ENCODE results near the gene KRT40. TPM values are rescaled to one million over a fixed set of nuclear protein-coding genes. Genes with fewer than 3 reads are reported as not detected.

Gene KRT40
- total and polyA plus RNA-seq, 2 of the 4 experiments (the other 2 are of a cell fraction), result not detected

DNA sequence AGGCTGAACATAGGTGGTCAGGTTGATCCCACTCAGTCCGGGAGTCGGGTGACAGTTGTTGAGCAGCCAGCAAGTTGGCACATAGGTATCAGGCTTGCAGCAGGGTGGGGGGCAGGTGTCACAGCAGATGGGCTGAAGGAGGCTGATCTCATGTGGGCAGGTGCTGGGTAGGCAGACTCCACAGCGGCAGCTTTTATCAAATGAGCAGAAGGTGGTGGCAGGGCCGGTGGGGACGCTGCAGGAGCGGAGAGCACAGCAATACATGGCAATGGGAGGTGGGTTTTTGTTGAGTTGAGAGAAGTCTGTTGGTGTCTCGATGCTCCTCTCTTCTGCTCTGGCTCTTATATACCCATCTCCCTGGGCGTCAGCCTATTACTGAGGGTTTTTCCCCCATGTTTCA lies 24.7 kb upstream of the KRT40 start, which contains the start of gene KRTAP3-1:
TSS of gene KRTAP3-1 (minus strand) at position 318 of the 400 bp plus-strand sequence. CDS start at position 264, 54 bp downstream.
- Histone ChIP-seq H3K4me2 (ENCODE audit: low read depth, low read length) (no peak within 1 kb of the TSS), H4K8ac (ENCODE audit: low read depth in 2 of 2, low read length in 2 of 2) (no peak within 1 kb of the TSS), H3K14ac (replicated peaks; ENCODE audit: low read depth, low read length) (no peak within 1 kb of the TSS), H3K36me3 (ENCODE audit: control insufficient read depth, insufficient read depth, low read length) (no peaks in the 10 kb centered on the region), H3K79me1 (ENCODE audit: low read depth in 1 of 2, low read length in 2 of 2) (no peaks in the 10 kb centered on the region), H2BK120ac (ENCODE audit: low read depth, low read length) (no peak within 1 kb of the TSS), H4K20me1 (ENCODE audit: insufficient read depth, low read length) (no peaks in the 10 kb centered on the region), H3K27me3 (ENCODE audit: control insufficient read depth, insufficient read depth, low read length) (no peaks in the 10 kb centered on the region), H3K27ac (ENCODE audit: insufficient read depth, low read length) (no peak within 1 kb of the TSS), H3K9ac (ENCODE audit: low read depth, low read length) (no peak within 1 kb of the TSS), H3K56ac (ENCODE audit: extremely low read depth, insufficient read depth, low read length) (no peak within 1 kb of the TSS), H2BK15ac (ENCODE audit: low read depth, low read length) (no peak within 1 kb of the TSS), H2BK5ac (ENCODE audit: low read depth, low read length, poor library complexity, severe bottlenecking) (no peak within 1 kb of the TSS), H2AFZ (replicated peaks; ENCODE audit: low read length, poor library complexity) (no peak within 1 kb of the TSS), H2AK9ac (replicated peaks; ENCODE audit: low read depth, low read length, poor library complexity) (no peak within 1 kb of the TSS), H2AK5ac (ENCODE audit: low read depth, low read length) (no peak within 1 kb of the TSS), H3K4ac (ENCODE audit: low read depth, low read length) (no peak within 1 kb of the TSS), H3K18ac (ENCODE audit: low read depth, low read length) (no peak within 1 kb of the TSS), H3K23ac (ENCODE audit: low read depth, low read length) (no peak within 1 kb of the TSS), H2BK20ac (ENCODE audit: low read depth, low read length) (no peak within 1 kb of the TSS), H3K9me1 (ENCODE audit: insufficient read depth, low read length) (no peaks in the 10 kb centered on the region; the same call in 1 of the 2 replicates), H3K4me3 (ENCODE audit: insufficient read depth, low read depth, low read length) (no peak within 1 kb of the TSS), H3K4me1 (ENCODE audit: control insufficient read depth, insufficient read depth, low read length) (peaks cover 1% of the 10 kb centered on the region; the same call in 1 of the 2 replicates), H3K9me3 (ENCODE audit: control insufficient read depth, insufficient read depth, low read length) (no peaks in the 10 kb centered on the region), H4K5ac (ENCODE audit: low read depth, low read length) (no peak within 1 kb of the TSS), H4K91ac (ENCODE audit: insufficient read depth, low read depth, low read length) (no peak within 1 kb of the TSS)
- intact Hi-C loops (cut with micrococcal nuclease), result no loop called here
- no TSS peak for BruUV-seq (replicated peaks)
- in situ Hi-C loops (cut with MboI; ENCODE audit: low sequenced_read_pairs), result no loop called here
- POLR2A ChIA-PET (ENCODE audit: unreplicated experiment), result no interaction called here
- ATAC-seq (ENCODE audit: low read depth) (no peak), DNase-seq (no peak)
- dilution Hi-C loops (cut with HindIII; ENCODE audit: low sequenced_read_pairs, unreplicated experiment), result no loop called here
- WGBS, 2 experiments (ENCODE audit: extremely low coverage in 2 of 2, insufficient read length in 1 of 2), result 100% methylated on average over 2 of the region's 8 CpGs; no CpG with 5 or more reads in 1 of the 2 experiments
- CTCF ChIA-PET, result interaction anchor here (0.6 kb wide), 1 partner anchor 17 kb away, joined by 6 read pairs; no protein-coding TSS in a partner anchor
- TF ChIP-seq CEBPB (IDR thresholded peaks at IDR 0.05; ENCODE audit: low read depth, low read length) (no peak), FOS (IDR thresholded peaks at IDR 0.05; ENCODE audit: low read depth, low read length) (no peak), RFX5 (IDR thresholded peaks at IDR 0.05; ENCODE audit: low read depth, low read length) (no peak), RCOR1 (IDR thresholded peaks at IDR 0.05; ENCODE audit: insufficient replicate concordance, low read length) (no peak), RAD21 (IDR thresholded peaks at IDR 0.05; ENCODE audit: low read length) (no peak), MAZ (IDR thresholded peaks at IDR 0.05; ENCODE audit: borderline replicate concordance, low read depth, low read length) (no peak), BHLHE40 (IDR thresholded peaks at IDR 0.05; ENCODE audit: low read depth, low read length) (no peak), CTCF (conservative IDR thresholded peaks at IDR 0.05; ENCODE audit: low read depth, low read length) (no peak), MXI1 (IDR thresholded peaks at IDR 0.05; ENCODE audit: borderline replicate concordance, low read depth, low read length) (no peak), MAFK (IDR thresholded peaks at IDR 0.05; ENCODE audit: low read depth, low read length) (no peak), CHD1 (IDR thresholded peaks at IDR 0.05; ENCODE audit: low read depth, low read length) (no peak), POLR2A (IDR thresholded peaks at IDR 0.05; ENCODE audit: low read depth, low read length) (no peak), SMC3 (IDR thresholded peaks at IDR 0.05; ENCODE audit: low read depth, low read length) (no peak), NFE2L2 (IDR thresholded peaks at IDR 0.05; ENCODE audit: low read depth, low read length) (no peak)
- TF ChIP-seq, protein P1, sequence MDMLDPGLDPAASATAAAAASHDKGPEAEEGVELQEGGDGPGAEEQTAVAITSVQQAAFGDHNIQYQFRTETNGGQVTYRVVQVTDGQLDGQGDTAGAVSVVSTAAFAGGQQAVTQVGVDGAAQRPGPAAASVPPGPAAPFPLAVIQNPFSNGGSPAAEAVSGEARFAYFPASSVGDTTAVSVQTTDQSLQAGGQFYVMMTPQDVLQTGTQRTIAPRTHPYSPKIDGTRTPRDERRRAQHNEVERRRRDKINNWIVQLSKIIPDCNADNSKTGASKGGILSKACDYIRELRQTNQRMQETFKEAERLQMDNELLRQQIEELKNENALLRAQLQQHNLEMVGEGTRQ (IDR thresholded peaks at IDR 0.05; ENCODE audit: low read depth, low read length), result no peak
- TF ChIP-seq, protein P2, sequence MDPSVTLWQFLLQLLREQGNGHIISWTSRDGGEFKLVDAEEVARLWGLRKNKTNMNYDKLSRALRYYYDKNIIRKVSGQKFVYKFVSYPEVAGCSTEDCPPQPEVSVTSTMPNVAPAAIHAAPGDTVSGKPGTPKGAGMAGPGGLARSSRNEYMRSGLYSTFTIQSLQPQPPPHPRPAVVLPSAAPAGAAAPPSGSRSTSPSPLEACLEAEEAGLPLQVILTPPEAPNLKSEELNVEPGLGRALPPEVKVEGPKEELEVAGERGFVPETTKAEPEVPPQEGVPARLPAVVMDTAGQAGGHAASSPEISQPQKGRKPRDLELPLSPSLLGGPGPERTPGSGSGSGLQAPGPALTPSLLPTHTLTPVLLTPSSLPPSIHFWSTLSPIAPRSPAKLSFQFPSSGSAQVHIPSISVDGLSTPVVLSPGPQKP (IDR thresholded peaks at IDR 0.05; ENCODE audit: borderline replicate concordance, low read depth, low read length), result no peak

Data from IMR-90 (cell line).